ENCODE results near the gene CDH12.

Gene CDH12

DNA sequence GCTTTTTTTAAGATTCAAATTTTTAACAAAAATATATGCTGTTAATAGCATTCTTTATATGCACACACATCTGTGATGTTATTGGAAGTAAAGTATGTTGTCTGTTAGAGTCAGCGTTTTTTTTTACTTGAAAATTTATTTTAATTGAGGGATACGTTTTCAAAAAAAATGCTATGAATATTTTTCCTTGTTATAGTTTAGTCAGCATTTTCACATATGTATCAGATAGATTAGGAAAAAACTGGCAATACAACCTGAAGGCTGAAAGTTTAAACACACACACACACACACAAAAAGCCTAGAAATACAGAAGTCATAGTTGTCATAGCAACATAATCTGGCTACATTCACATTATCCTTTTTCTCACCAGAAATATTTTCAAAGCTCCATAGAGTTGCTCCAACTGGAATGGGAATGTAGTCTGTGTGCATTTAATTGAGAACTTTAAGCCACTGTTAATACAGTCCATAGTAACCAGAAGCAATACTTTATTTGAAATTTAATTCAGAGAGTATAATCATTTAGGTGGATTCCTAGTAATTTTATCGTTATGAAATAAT lies 116.6 kb downstream of the CDH12 start:
- TF ChIP-seq, protein P1, sequence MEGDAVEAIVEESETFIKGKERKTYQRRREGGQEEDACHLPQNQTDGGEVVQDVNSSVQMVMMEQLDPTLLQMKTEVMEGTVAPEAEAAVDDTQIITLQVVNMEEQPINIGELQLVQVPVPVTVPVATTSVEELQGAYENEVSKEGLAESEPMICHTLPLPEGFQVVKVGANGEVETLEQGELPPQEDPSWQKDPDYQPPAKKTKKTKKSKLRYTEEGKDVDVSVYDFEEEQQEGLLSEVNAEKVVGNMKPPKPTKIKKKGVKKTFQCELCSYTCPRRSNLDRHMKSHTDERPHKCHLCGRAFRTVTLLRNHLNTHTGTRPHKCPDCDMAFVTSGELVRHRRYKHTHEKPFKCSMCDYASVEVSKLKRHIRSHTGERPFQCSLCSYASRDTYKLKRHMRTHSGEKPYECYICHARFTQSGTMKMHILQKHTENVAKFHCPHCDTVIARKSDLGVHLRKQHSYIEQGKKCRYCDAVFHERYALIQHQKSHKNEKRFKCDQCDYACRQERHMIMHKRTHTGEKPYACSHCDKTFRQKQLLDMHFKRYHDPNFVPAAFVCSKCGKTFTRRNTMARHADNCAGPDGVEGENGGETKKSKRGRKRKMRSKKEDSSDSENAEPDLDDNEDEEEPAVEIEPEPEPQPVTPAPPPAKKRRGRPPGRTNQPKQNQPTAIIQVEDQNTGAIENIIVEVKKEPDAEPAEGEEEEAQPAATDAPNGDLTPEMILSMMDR (IDR thresholded peaks at IDR 0.05; ENCODE audit: insufficient read depth, low read depth, low read length, missing control alignments): no peak
- H3K4me3 ChIP-seq (ENCODE audit: low read depth, low read length): no peak overlapping the region
- no peak for DNase-seq (ENCODE audit: low read depth)

DNA sequence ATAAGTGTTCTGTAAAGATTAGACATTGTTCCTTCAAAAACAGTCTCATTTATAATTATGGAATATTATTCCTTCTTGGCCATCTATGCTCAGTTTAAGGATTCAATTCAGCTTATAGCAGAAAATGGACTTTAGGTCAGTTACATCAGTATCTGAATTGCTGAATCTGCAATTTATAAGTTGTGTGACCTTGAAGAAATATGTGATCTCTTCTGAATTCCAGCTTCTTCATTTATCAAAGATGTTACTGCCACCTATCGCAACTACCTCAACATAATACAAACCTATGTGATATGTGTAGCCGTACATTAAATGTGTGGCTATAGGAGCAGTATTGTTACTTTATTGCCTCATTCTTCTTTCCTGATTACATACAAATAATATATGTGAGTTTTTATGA lies 118.2 kb downstream of the CDH12 start:
- no peak for DNase-seq (ENCODE audit: low read depth)
- TF ChIP-seq, protein P1 (IDR thresholded peaks at IDR 0.05; ENCODE audit: insufficient read depth, low read depth, low read length, missing control alignments): no peak

DNA sequence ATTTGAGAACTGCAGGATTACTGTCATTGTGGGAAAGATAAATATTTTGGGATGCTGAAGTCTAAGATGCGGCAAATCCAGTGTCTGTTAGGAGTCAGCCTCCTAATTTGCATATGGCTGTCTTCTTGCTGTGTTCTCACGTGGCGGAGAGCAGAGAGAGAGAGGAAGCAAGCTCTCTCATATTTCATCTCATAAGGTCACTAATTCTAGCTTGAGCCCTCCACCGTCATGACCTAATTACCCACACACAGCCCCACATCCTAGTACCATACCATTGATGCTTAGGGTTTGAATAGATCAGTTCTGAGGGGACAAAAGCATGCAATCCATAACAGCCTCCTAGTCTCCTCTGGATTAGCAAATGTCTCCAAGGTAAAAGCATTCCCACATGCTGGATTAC lies 124.5 kb downstream of the CDH12 start:
- TF ChIP-seq, protein P1 (IDR thresholded peaks at IDR 0.05; ENCODE audit: insufficient read depth, low read depth, low read length, missing control alignments): no peak
- no peak for DNase-seq (ENCODE audit: low read depth)

More for the DNA sequence above, 118.2 kb downstream of the CDH12 start:
- H3K4me3 ChIP-seq (ENCODE audit: low read depth, low read length): no peak overlapping the region

DNA sequence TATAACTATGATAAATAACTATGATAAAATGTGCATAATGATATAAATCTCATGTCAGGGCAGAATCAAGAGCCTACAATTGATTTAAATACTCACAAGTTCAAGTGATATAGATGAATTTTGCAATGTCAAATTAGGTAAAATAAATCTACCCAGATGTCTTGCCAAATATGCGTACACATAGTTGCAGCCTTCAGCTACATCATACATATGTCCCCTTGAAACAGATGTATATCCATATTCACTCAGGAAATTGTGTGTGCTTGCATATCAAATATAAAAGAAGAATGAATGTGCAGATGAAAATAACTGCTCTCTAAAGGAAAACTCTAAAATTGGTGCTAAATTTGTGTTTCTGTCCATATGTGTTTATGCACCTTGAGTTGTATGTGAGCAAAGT lies 130.7 kb downstream of the CDH12 start:
- no peak for DNase-seq (ENCODE audit: low read depth)
- no peak overlapping the region for H3K4me3 ChIP-seq (ENCODE audit: low read depth, low read length)
- TF ChIP-seq, protein P1 (IDR thresholded peaks at IDR 0.05; ENCODE audit: insufficient read depth, low read depth, low read length, missing control alignments): no peak

More for the DNA sequence above, 124.5 kb downstream of the CDH12 start:
- H3K4me3 ChIP-seq (ENCODE audit: low read depth, low read length): no peak overlapping the region

DNA sequence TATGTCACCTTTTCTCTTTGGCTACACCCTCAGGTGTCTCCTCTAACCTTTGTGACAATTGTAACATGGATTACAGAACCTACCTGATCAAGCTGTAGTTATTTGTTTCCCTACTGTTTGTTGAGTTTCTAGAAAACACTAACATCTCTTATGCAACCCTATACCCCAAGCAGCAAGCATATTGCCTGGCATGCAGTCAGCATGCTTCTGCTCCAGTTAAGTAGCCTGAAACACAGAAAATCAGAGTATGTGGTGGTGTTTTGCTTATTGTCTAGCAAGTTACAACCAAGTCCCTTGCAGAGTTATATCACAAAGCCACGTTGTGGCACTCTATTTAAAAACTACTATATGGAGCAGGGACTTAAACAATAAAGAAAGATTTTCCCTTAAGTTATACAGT lies 131.1 kb downstream of the CDH12 start:
- no peak for DNase-seq (ENCODE audit: low read depth)
- TF ChIP-seq, protein P1 (IDR thresholded peaks at IDR 0.05; ENCODE audit: insufficient read depth, low read depth, low read length, missing control alignments): no peak
- no peak overlapping the region for H3K4me3 ChIP-seq (ENCODE audit: low read depth, low read length)

DNA sequence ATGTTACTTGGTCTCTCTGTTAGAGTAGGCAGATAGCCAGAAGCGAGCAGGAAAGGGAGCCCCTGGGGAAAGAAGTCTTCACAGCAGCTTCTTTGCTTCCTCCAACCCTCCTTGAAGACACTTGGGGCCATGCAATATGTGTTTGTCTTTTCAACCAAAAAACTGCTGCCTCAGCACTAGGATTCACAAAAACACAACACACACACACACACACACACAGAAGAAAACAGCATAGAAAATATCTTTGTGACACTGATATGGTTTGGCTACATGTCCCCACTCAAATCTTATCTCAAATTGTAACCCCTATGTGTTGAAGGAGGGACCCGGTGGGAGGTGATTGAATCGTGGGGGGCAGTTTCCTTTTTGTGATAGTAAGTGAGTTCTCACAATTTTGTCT lies 133.3 kb downstream of the CDH12 start:
- DNase-seq (ENCODE audit: low read depth): no peak
- H3K4me3 ChIP-seq (ENCODE audit: low read depth, low read length): no peak overlapping the region
- TF ChIP-seq, protein P1 (IDR thresholded peaks at IDR 0.05; ENCODE audit: insufficient read depth, low read depth, low read length, missing control alignments): no peak

GRCh38 chr5:22710660-22711059 lies 142.5 kb downstream of the CDH12 start:
- DNase-seq (ENCODE audit: low read depth): no peak

More at GRCh38 chr5:22710660-22711059, 142.5 kb downstream of the CDH12 start:
- TF ChIP-seq, protein P1 (IDR thresholded peaks at IDR 0.05; ENCODE audit: insufficient read depth, low read depth, low read length, missing control alignments): no peak
- no peak overlapping the region for H3K4me3 ChIP-seq (ENCODE audit: low read depth, low read length)
